SW 1271 (cell line): ENCODE results near the gene ASPRV1.
"Not testable (repeated sequence)": the region's sequence is repeated elsewhere in the genome, so short reads cannot be mapped to it uniquely, and the experiment has no call there.

ENCODE experiments used
- DNase-seq, 2 experiments: peaks; one replicate each; lab custom pipeline; 2025; lab: John Stamatoyannopoulos, UW

The ASPRV1 gene

DNA sequence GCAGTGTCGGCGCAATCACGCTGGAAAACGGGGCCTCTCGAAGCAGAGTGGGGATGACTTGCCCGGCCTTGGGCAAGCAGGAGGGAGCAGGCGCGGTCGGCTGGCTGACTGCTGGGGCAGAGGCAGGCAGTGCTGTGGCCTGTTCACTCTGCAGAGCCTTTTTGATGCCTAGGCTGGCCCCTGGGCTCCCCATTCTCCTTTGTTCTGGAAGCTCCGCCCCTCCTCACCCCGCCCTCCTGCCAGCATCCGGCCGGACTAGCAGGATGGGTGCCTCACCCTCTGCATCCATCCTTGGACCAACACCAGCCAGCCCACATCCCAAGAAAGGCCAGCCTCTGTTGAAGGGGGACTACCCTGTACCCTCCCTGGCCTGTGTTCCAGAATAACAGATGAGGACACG lies at the start of gene ASPRV1:
TSS of gene ASPRV1 (minus strand) at position 136 of the 400 bp plus-strand sequence. CDS start 195 bp downstream, outside the sequence.
- DNase-seq = no peak

DNA sequence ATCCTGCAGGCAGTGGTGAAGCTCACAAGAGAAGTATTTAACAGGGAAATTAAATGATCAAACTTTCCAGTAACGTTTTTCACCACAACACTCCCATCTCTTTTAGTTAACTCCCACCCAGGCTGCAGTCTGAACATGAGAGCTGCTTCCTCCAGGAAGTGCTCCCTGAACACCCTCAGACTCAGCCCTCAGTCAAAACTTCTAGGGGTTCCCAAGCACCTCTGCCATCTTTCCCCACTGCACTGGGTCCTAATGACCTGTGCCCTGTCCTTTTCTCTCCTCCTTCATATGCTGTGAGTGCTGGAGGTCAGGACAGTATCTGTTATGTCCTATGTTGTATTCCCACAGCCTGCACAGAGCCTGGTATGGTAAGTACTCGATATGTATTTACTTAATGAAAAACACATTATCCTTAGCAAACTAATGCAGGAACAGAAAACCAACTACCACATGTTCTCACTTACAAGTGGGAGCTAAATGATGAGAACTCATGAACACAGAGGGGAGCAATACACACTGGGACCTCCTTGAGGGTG lies 49.2 kb upstream of the ASPRV1 start:
- DNase-seq = no peak

GRCh38 chr2:70009762-70010575 lies 48.5 kb upstream of the ASPRV1 start:
- no peak for DNase-seq

- DNase-seq = no peak
These were observed 46.9 kb upstream of the ASPRV1 start for GRCh38 chr2:70008290-70008689.

DNA sequence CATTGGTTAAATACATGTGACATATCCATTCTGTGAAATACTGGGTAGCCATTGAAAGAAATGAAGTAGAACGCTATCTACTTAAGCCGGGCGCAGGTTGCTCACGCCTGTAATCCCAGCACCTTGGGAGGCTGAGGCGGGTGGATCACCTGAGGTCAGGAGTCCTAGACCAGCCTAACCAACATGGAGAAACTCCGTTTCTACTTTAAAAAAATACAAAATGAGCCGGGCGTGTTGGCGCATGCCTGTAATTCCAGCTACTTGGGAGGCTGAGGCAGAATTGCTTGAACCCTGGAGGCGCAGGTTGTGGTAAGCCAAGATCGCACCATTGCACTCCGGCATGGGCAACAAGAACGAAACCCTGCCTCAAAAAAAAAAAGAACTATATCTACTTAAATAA lies 45.7 kb upstream of the ASPRV1 start:
- no peak for DNase-seq

- no peak for DNase-seq
These were observed 45.0 kb upstream of the ASPRV1 start for GRCh38 chr2:70006447-70006784.

DNA sequence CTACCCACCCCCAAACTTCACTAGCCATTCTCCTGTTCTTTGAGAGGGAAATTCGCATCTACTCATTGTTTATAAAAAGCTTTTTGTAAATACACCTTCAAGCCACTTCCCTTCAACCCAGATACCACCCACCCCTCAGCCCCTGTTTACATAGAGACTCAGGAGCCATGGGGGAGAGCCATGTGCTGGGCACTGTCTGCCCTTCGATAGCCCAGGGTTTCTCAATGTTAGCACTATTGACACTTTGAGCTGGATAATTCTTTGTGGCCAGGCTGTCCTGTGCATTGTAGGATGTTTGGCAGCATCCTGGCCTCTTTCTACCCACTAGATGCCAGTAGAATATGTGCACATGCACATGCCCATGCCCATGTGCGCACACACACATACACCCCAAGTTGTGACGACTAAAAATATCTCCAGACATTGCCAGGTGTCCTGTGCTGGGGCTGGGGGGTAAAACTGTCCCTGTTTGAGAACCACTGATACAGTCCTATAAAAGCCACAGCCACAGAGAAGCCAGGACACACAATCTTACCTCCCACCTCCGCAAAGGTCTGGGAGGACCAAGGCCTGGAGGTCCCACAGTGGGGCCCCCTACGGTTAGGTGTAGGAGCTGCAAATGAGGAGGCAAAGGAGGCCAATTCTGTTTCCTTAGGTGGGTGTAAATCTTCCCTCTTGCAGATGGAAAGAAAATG lies 44.5 kb upstream of the ASPRV1 start:
- no peak for DNase-seq

GRCh38 chr2:70005216-70005615 lies 43.8 kb upstream of the ASPRV1 start:
- DNase-seq = no peak

GRCh38 chr2:70003093-70003830 lies 41.8 kb upstream of the ASPRV1 start:
- no peak for DNase-seq

GRCh38 chr2:70002241-70002899 lies 40.9 kb upstream of the ASPRV1 start:
- no peak for DNase-seq

DNA sequence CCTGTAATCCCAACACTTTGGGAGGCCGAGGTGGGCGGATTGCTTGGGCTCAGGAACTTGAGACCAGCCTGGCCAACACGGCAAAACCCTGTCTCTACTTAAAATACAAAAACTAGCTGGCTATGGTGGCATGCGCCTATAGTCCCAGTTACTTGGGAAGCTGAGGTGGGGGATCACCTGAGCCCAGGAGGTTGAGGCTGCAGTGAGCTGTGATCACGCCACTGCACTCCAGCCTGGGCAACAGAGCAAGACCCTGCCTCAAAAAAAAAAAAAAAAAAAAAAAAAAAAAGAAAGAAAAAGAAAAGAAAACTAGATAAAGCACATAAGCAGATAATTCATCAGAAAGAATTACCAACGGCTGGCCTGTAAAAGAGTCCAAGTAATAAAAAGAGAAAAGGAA lies 39.1 kb upstream of the ASPRV1 start:
- not testable (repeated sequence) for DNase-seq

- DNase-seq = no peak
These were observed 37.3 kb upstream of the ASPRV1 start for GRCh38 chr2:69998761-69999160.

DNA sequence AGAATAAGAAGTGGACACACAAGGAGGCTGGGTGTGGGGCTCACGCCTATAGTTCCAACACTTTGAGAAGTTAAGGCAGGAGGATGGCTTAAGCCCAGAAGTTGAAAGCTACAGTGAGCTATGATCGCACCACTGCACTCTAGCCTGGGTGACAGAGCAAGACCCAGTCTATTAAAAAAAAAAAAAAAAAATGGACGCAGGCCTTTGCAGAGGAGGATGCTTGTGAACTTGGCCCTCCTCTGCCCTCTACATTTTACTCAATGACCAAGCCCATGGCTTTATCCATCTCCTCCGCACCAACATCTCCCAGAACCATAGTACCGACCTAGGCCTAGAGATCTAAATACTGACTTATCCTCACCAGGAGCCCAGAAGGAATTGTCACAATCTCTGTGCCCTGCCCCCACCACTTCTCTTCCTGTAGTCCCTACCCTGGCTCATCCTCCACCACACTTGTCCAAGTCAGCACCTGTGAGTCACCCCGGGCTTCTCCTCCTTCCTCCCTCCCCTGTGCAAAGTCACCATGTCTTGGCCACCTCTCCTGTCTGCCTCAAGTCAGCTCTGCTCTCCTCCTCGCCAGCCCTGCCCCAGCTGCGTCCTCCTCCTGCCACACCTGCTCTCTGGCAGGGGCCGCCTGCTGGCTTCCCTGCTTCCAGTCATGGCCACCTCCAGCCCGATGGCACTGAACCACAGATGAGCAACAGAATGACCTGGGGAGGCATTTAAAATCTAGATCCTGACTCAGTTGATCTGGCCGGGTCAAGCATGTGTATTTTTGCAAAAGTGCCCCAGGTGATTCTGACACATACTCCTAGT lies 35.8 kb upstream of the ASPRV1 start:
- peak in 1 of 2 experiments; percentile 15 for DNase-seq

- no peak for DNase-seq
These were observed 34.1 kb upstream of the ASPRV1 start for GRCh38 chr2:69995511-69995910.

DNA sequence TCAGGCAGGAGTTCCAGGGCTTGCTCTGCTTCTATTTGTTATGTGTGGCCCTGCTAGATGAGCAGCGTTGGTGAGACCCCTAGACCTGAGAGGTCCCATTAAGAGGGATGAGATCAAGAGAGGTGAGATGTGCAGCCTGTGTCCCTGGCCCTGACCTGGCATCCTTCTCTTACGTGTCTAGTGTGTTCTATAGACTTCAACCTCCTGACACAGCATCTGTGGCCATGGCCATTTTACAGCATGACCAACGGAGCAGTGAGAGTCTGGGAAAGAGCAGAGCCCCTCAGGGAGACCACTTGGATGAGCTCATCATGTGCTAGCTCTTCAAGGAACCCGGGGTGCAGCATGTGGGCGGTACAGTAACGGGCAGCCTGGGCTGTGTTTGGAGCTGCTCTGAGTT lies 32.7 kb upstream of the ASPRV1 start:
- DNase-seq = no peak

DNA sequence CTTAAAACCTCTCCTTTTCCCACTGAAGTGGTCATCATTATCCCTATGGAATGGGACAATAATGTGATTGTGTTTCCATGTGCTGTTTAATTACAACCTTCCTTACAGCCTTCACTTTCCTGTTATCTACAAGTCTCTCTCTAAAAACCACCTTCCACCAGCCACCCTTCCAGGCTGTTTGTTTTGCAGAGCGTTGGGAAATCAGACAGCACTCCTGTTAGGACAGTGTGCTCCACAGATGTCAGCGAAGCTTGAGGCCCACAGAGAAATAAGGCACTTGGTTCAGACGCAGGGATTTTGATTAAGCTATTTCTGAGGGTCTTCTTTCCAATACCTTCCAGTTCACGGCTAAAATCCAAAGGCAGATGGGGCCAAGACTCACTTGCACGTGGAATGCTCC lies 32.3 kb upstream of the ASPRV1 start:
- no peak for DNase-seq

DNA sequence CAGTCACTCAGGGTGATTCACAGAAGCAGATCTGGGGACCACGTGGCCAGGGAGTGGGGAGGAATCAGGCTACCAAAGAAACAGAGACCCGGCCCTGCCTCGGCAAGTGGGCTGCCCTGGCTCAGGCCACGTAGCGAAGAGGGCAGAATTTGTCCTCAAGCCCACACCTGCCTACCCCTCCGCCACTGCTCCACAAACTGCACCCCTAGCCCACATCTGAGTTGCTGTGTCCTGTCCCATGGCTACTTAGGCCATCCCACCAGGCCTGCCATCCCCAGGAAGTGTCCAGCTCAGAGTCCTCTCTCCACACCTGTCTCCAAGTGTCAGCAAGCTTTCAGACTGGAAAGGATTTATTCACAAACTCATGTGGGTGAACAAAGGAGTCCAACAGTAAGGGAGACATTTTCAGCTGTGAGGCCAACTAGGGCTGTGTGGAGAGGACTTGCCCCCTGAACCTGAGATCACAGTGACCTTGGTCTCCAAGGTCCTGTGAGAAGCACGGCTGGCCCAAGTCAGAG lies 31.7 kb upstream of the ASPRV1 start:
- no peak for DNase-seq

DNA sequence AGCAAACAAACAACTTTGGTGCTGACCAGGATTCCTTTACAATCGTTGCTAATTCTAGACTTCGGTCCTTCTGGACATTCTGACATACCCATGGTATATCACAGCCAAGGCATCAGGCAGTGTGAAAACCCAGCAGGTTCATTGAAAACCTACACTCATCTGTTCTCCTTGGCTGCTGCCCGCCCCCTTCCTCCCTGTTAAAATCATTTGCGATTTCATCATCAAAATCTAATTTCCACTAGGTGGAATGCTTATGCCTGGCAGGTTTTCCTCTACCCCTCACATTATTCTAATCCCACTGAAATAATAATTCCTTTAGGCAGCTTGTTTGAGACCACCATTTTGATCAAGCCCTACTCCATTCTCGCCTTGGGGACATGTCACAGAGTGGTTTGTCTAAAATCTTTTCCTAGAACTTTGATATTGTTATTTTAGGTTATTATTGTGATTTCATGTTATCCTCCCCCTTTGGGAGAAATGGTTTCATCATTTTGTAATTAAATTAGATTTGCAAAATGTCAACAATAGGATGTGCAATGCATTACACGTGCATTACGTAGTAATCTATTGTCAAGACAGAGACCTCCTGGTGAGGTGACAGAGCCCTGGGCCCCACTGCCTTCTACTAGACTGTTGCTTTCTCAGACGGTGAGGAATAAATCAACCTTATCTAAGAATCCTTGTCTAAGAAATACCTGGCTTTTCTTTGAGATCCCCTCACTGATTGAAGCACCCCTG lies 31.0 kb upstream of the ASPRV1 start:
- DNase-seq = no peak

GRCh38 chr2:69989441-69990105 lies 28.1 kb upstream of the ASPRV1 start:
- no peak for DNase-seq

DNA sequence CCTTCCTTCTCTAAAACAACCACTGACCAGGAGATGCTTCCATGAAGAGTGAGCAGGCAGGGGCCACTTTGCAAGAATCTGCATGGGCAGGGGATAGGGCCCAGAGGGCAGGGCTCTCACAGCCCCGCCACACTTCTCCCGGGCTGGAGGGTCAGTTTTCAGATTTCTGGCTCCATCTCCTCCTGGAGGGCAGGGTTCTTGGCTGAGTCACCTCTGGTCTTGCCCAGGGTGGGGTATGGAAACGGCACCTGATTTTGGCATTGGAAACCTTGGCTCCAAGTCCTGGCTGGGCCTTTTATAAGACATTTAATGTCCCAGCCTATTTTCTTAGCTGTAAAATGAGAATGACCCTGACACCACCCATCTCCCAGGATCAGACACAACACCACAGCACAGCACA lies 27.6 kb upstream of the ASPRV1 start:
- DNase-seq = no peak
